AG09309 (cell line): ENCODE data around the gene SEPTIN8.
A peak's percentile ranks its signal among the peaks of the same experiment; 100 is the strongest.

Experiments
- DNase-seq: peaks from one replicate; pipeline ENCODE4 v3.0.0-alpha.2; 2010; ENCODE audit warnings: low read depth
- H3K4me3 ChIP-seq: 2 replicates; pipeline ENCODE4 v1.5.1; 2011; ENCODE audit warnings: mild to moderate bottlenecking, low read depth, low read length, moderate library complexity; ENCODE audit not compliant: control insufficient read depth
- TF ChIP-seq, protein P1 (sequence below): IDR thresholded peaks from 2 replicates; pipeline ENCODE4 v1.5.1; 2011; ENCODE audit warnings: mild to moderate bottlenecking, low read depth, low read length, inconsistent platforms; ENCODE audit not compliant: insufficient read depth, control insufficient read depth; ENCODE audit errors: missing control alignments

Gene SEPTIN8

DNA sequence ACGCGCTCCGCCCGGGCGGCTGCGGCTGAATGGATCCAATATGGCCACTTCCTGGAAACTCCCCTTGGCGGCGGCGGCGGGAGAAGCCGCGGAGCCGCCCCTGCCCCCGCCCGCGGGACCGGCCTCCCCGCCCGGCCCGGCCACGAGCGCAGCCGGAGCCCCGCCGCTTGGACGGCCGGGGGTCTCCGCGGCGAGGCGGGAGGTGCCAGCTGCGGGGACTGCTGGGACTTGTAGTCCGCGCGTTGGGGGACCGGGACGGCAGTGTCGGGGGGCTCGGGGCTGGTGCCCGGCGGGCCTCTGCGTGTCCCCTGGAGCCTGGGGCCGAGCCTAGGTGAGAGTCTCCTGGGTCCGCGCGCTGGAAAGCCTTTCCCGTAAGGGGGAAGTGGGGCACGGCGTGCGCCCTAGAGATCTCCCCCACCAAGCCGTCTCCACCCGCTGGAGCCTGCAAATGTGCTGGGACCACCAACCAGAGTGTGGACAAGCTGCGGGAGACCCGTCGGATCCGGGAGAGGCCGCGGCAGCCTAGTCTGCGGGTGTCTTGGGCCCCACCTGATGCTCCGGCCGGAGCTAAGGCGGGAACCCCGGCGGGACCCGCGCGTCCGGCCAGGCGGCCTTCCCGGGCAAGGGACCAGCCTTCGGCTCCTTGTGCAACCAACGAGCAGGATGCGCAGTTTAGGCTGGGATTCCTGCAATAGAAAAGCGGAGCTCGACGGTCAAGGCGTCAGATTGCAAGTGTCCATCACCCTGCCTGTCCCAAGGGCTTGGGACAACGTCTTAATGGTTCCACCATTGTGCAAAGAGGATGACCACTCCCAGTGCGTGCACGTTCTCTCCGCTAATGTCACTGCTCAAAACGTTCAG lies at the start of gene SEPTIN8:
SEPTIN8 (minus strand) TSS at position 31 of the 861 bp plus-strand sequence. CDS start 102 bp downstream, outside the sequence.
- no peak for DNase-seq

GRCh38 chr5:132826424-132827082 lies 49.5 kb upstream of the SEPTIN8 start:
- TF ChIP-seq, protein P1, sequence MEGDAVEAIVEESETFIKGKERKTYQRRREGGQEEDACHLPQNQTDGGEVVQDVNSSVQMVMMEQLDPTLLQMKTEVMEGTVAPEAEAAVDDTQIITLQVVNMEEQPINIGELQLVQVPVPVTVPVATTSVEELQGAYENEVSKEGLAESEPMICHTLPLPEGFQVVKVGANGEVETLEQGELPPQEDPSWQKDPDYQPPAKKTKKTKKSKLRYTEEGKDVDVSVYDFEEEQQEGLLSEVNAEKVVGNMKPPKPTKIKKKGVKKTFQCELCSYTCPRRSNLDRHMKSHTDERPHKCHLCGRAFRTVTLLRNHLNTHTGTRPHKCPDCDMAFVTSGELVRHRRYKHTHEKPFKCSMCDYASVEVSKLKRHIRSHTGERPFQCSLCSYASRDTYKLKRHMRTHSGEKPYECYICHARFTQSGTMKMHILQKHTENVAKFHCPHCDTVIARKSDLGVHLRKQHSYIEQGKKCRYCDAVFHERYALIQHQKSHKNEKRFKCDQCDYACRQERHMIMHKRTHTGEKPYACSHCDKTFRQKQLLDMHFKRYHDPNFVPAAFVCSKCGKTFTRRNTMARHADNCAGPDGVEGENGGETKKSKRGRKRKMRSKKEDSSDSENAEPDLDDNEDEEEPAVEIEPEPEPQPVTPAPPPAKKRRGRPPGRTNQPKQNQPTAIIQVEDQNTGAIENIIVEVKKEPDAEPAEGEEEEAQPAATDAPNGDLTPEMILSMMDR, result no peak
- no peak for DNase-seq
- H3K4me3 ChIP-seq, result no peak overlapping the region

More for the DNA sequence above, at the start of gene SEPTIN8:
- TF ChIP-seq, protein P1, result no peak
- peak within 1 kb of the TSS; percentile 63 for H3K4me3 ChIP-seq

DNA sequence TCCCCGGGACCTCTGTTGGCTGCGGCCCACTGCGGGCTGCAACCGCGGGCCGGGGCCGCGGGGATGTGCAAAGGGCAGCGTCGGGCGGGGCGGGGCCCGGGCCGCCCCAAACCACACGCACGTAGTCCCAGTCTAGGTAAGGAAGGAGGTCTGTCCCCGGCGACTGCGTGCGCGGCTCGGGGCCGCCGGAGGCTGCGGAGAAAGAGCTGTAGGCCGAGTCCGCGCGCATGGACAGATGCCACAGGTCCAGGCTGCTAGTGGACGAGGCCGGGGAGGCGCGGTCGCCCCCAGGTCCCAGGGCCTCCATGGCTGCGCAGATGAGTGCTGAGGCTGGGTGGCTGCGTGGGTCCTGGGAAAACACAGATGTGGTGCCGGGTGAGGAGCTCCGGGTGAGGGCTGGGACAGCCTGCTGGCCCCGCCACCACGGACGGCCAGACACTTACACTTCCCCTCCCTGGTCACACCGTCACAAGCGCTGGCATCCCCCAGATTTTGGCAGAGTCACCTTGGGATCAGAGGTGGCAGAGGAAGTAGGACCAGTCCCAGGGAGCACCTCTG lies 48.9 kb upstream of the SEPTIN8 start:
- no peak for DNase-seq
- TF ChIP-seq, protein P1, result no peak
- H3K4me3 ChIP-seq, result no peak overlapping the region

- H3K4me3 ChIP-seq, result no peak overlapping the region
- TF ChIP-seq, protein P1, result no peak
- DNase-seq, result no peak
These were observed 48.2 kb upstream of the SEPTIN8 start for GRCh38 chr5:132825033-132825833.

DNA sequence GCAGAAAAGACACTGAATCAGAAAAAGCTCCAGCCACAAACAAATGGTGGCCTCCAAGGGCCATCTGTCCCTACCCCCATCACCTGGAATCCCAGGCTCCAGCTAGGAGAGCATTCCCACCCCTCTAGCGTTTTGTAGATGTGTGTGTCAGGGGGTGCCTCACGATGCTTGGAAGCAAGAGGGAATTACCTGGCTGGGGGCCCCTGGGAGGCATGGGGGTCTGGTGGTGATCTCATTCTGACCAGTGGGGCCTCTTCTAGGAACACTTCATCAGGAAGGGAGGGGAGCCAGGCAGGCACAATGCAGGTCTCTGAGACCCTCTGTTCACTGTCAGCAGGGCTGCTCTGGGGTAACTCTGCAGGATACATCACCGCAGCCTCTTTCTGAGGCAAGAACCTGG lies 47.4 kb upstream of the SEPTIN8 start:
- DNase-seq, result no peak
- TF ChIP-seq, protein P1, result no peak
- no peak overlapping the region for H3K4me3 ChIP-seq

DNA sequence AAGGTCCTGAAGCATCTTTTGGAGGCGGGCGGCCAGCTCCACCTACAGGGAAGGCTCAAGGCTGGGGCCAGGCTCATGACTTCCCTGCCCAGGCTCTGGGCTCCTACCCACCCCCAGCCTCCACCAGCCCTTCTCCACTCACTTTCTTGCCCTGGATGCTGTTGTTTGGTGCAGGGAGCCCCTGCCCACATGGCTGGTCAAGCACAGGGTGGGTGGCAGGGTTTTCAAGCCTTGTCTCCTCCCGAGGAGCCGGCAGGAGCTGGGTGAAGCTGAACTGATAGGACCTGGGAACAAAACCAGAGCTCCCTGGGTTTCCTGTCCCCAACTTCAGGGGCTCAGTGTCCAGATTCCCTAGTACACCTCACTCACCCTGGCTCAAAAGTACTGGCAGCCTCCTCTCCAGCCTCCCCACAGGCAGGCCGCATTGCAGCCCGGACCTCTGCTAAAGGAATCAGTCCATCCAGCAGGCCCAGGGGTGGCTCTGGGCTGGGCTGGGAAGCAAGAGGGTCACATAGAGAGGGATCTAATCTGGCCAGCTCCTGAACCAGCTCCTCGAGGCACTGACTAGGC lies 46.5 kb upstream of the SEPTIN8 start:
- TF ChIP-seq, protein P1, result no peak
- no peak overlapping the region for H3K4me3 ChIP-seq
- DNase-seq, result no peak
